NCI-H1436 treated with DMSO at 0.1 percent for 48 hours (cell line): ENCODE measurements around the gene HAVCR2.

ENCODE experiments used
- DNase-seq: peaks from one replicate; lab custom pipeline; 2025; lab: John Stamatoyannopoulos, UW

Gene HAVCR2

GRCh38 chr5:157045601-157046000 lies 63.2 kb downstream of the HAVCR2 start:
- no peak for DNase-seq

- DNase-seq, result no peak
Measured at GRCh38 chr5:157038568-157039187, 70.2 kb downstream of the HAVCR2 start.
